A673 (cell line): Measurements from ENCODE around the gene CEP63. TPM values are rescaled to one million over a fixed set of nuclear protein-coding genes. Genes with fewer than 3 reads are reported as not detected.

ENCODE experiments used
- BruUV-seq: library from RNA; stranded (reverse); fragments of 400-500 nt; replicated peaks from 2 replicates; lab custom pipeline; 2021; lab: Mats Ljungman, UMichigan
- CTCF ChIA-PET: fragments of 300-600 bp; sonication (Branson Sonifier 250); formaldehyde crosslinking; loops from one replicate; lab custom pipeline; 2022; ENCODE audit warnings: antibody characterized with exemption; lab: Charles Lee
- POLR2A ChIA-PET: fragments of 300-600 bp; sonication (Branson Sonifier 250); formaldehyde crosslinking; loops from one replicate; lab custom pipeline; 2022; ENCODE audit warnings: antibody characterized with exemption; ENCODE audit not compliant: low non-redundant PET; lab: Charles Lee
- DNase-seq: peaks from one replicate; pipeline ENCODE4 v3.0.0-alpha.2; 2015; ENCODE audit warnings: low spot score
- H3K27ac ChIP-seq: fragments of 200-600 bp; sonication (generic); 2 replicates; pipeline ENCODE4 v1.5.1; 2016; ENCODE audit warnings: mixed run types, low read depth, mild to moderate bottlenecking, mixed read lengths, antibody characterized with exemption, low read length; ENCODE audit not compliant: poor library complexity, severe bottlenecking
- H3K27me3 ChIP-seq: fragments of 200-600 bp; sonication (generic); replicated peaks from 2 replicates; pipeline ENCODE4 v1.6.1; 2017; ENCODE audit warnings: mixed run types, low read depth, mild to moderate bottlenecking, mixed read lengths, antibody characterized with exemption, low read length; ENCODE audit not compliant: insufficient read depth, poor library complexity
- H3K36me3 ChIP-seq: fragments of 200-600 bp; sonication (generic); 2 replicates; pipeline ENCODE4 v1.6.1; 2016; ENCODE audit warnings: mixed run types, mild to moderate bottlenecking, mixed read lengths, antibody characterized with exemption, low read length; ENCODE audit not compliant: insufficient read depth, poor library complexity, severe bottlenecking
- H3K4me1 ChIP-seq: fragments of 200-600 bp; sonication (generic); 2 replicates; pipeline ENCODE4 v1.6.1; 2017; ENCODE audit warnings: mixed run types, mild to moderate bottlenecking, mixed read lengths, antibody characterized with exemption, low read length; ENCODE audit not compliant: insufficient read depth, poor library complexity, severe bottlenecking
- H3K4me3 ChIP-seq: fragments of 200-600 bp; sonication (generic); 2 replicates; pipeline ENCODE4 v1.5.1; 2016; ENCODE audit warnings: low read depth, mixed run types, mild to moderate bottlenecking, mixed read lengths, low read length; ENCODE audit not compliant: poor library complexity, severe bottlenecking
- H3K9me3 ChIP-seq: fragments of 200-600 bp; sonication (generic); 2 replicates; pipeline ENCODE4 v1.6.1; 2016; ENCODE audit warnings: mixed run types, low read depth, mild to moderate bottlenecking, mixed read lengths, antibody characterized with exemption, low read length; ENCODE audit not compliant: poor library complexity, severe bottlenecking
- CTCF ChIP-seq: fragments of 300-800, 200-600 bp; sonication (generic); conservative IDR thresholded peaks from 2 replicates; pipeline ENCODE4 v1.5.1; 2017; ENCODE audit warnings: low read depth, mild to moderate bottlenecking, antibody characterized with exemption, low read length, moderate library complexity, mixed read lengths
- EZH2 ChIP-seq: fragments of 200-600 bp; sonication (generic); IDR thresholded peaks from 2 replicates; pipeline ENCODE4 v1.6.1; 2017; ENCODE audit warnings: borderline replicate concordance, low read depth, mild to moderate bottlenecking, mixed read lengths, antibody characterized with exemption, low read length; ENCODE audit not compliant: poor library complexity, severe bottlenecking
- intact Hi-C: fragments of 100-400 bp; cut with micrococcal nuclease; formaldehyde crosslinking; loops from one replicate; pipeline ENCODE4 v1.10.0; 2022; ENCODE audit not compliant: unreplicated experiment
- total RNA-seq: library from RNA; stranded (reverse); gene quantifications from 2 replicates; pipeline ENCODE4 v1.2.3, GENCODE V29; 2021

Gene CEP63
- total RNA-seq, 1 experiment from 2014 or later, result 29.2 TPM

DNA sequence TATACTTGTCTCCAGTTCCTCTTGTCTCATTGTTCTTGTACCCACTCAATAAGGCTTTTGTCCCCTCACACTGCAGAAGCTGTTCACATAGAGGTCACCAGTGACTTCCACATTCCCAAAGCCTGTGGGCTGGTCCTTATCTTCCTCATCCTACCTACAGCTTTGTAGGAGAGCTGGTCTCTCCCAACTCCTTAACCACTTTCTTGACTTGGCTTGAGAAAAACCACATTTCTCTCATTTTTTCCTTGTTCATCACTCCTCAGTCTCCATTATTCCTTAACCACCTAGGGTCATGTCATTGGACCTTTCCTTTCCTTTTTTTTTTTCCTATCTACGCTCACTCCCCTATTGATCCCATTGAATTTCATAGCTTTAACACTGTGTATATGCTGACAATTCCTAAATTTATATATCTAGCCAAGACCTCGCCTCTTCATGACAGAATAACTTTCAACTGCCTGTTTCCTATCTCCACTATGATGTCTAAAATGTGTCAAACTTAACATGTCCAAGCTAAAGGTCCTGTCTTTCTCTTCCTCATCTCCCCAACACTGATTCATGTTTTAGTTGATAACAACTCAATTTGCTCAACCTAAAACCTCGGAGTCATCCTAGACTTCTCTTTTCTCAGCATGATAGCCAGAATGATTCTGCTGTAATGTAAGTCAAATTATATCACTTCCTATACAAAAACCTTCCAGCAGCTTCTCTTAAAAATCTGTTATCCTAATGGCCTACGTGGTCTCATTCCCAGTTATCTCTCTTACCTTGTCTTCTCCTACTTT, 49.5 kb downstream of the CEP63 start:
- H3K4me3 ChIP-seq, result no peak overlapping the region
- DNase-seq, result no peak
- POLR2A ChIA-PET, result no interaction called here
- BruUV-seq, result no TSS peak
- no peak for TF ChIP-seq CTCF
- no peaks in the 10 kb centered on the region for H3K36me3 ChIP-seq
- no peaks in the 10 kb centered on the region for H3K4me1 ChIP-seq
- no peaks in the 10 kb centered on the region for H3K9me3 ChIP-seq
- CTCF ChIA-PET, result no interaction called here
- intact Hi-C loops, result no loop called here
- no peaks in the 10 kb centered on the region for H3K27me3 ChIP-seq
- no peak overlapping the region for H3K27ac ChIP-seq

GRCh38 chr3:134536781-134537180, 50.9 kb downstream of the CEP63 start:
- no peak for DNase-seq
- H3K36me3 ChIP-seq, result no peaks in the 10 kb centered on the region
- ChIA-PET CTCF (no interaction called here), POLR2A (no interaction called here)
- no peak overlapping the region for H3K4me3 ChIP-seq
- H3K27me3 ChIP-seq, result no peaks in the 10 kb centered on the region
- H3K9me3 ChIP-seq, result no peaks in the 10 kb centered on the region
- H3K27ac ChIP-seq, result no peak overlapping the region
- intact Hi-C loops, result no loop called here
- TF ChIP-seq CTCF, result no peak
- TF ChIP-seq EZH2, result no peak
- no peaks in the 10 kb centered on the region for H3K4me1 ChIP-seq
- no TSS peak for BruUV-seq

DNA sequence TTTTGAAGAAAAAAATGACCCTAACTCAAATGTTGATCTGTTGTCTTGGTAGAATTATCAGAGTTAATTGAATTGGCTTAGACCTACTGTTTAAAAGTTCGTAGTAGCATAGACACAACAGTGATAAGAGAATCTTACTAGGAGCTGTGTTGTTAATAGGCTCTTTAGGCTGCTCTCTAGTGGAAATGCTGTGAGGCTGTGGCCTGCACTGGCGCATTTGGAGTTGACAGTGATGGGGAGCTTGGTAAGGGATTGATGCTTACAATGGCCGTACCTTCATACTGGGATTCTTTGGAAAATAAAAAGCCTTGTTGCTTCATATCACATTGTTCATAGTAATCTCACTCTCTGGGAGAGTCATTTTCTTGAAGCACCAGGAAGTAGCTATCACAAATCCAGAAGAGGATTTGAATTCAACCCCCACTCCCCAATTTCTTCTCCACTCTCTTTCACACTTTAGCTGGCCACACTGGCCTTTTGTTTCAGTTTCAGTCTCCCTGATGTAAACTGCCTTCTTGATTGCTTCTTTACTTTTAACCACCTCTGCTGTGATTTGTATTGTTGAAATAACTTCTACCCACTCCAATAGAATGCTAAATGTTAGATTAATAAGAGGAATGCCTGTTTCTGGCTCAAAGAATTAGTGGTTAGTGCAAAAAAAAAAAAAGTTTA, 56.6 kb downstream of the CEP63 start:
- H3K9me3 ChIP-seq, result no peaks in the 10 kb centered on the region
- intact Hi-C loops, result no loop called here
- no peaks in the 10 kb centered on the region for H3K4me1 ChIP-seq
- H3K27me3 ChIP-seq, result no peaks in the 10 kb centered on the region
- no peak overlapping the region for H3K4me3 ChIP-seq
- H3K27ac ChIP-seq, result no peak overlapping the region
- no peak for DNase-seq
- no TSS peak for BruUV-seq
- no peak for TF ChIP-seq EZH2
- TF ChIP-seq CTCF, result no peak
- ChIA-PET CTCF (no interaction called here), POLR2A (interaction anchor here (0.6 kb wide), 1 partner anchor 300 kb away, joined by 5 read pairs; no protein-coding TSS in a partner anchor)
- H3K36me3 ChIP-seq, result peaks cover 5% of the 10 kb centered on the region
